IMR-90 (cell line): ENCODE measurements around the gene DRICH1. TPM values are rescaled to one million over a fixed set of nuclear protein-coding genes. Genes with fewer than 3 reads are reported as not detected.
"Not testable (repeated sequence)": the region's sequence is repeated elsewhere in the genome, so short reads cannot be mapped to it uniquely, and the experiment has no call there.

Experiments
- ATAC-seq: fragments of 200-7000 bp; cut with Tn5 transposase; 2 replicates; pipeline ENCODE4 v1.9.1; 2020; ENCODE audit warnings: low read depth, mild to moderate bottlenecking, moderate library complexity
- BruUV-seq: library from RNA; stranded (reverse); fragments of 400-500 nt; replicated peaks from 2 replicates; lab custom pipeline; 2021; lab: Mats Ljungman, UMichigan
- CTCF ChIA-PET: fragments of 300-600 bp; formaldehyde crosslinking; extraction: SDS; loops from one replicate; lab custom pipeline; 2021; ENCODE audit warnings: antibody characterized with exemption; lab: Yijun Ruan, JAX
- POLR2A ChIA-PET: fragments of 300-600 bp; sonication (Branson Sonifier 250); formaldehyde crosslinking; loops from one replicate; lab custom pipeline; 2022; ENCODE audit warnings: antibody characterized with exemption; ENCODE audit not compliant: unreplicated experiment; lab: Charles Lee
- DNase-seq: peaks from one replicate; pipeline ENCODE4 v3.0.0; 2013
- H2AFZ ChIP-seq: replicated peaks from 2 replicates; pipeline ENCODE3; 2013; ENCODE audit warnings: low read length, mild to moderate bottlenecking; ENCODE audit not compliant: poor library complexity
- H2AK5ac ChIP-seq: 2 replicates; pipeline ENCODE4 v1.6.1; 2013; ENCODE audit warnings: low read depth, low read length, inconsistent platforms
- H2AK9ac ChIP-seq: replicated peaks from 2 replicates; pipeline ENCODE3; 2013; ENCODE audit warnings: mild to moderate bottlenecking, low read depth, low read length, moderate library complexity; ENCODE audit not compliant: poor library complexity
- H2BK120ac ChIP-seq: 2 replicates; pipeline ENCODE4 v1.6.1; 2013; ENCODE audit warnings: low read depth, low read length, inconsistent platforms
- H2BK15ac ChIP-seq: 3 replicates; pipeline ENCODE4 v1.6.1; 2013; ENCODE audit warnings: low read depth, low read length, inconsistent platforms
- H2BK20ac ChIP-seq: 2 replicates; pipeline ENCODE4 v1.6.1; 2013; ENCODE audit warnings: low read depth, mild to moderate bottlenecking, inconsistent platforms, low read length, moderate library complexity
- H2BK5ac ChIP-seq: 2 replicates; pipeline ENCODE4 v1.6.1; 2013; ENCODE audit warnings: mild to moderate bottlenecking, low read depth, low read length, inconsistent platforms; ENCODE audit not compliant: poor library complexity, severe bottlenecking
- H3K14ac ChIP-seq: replicated peaks from 2 replicates; pipeline ENCODE4 v1.6.1; 2013; ENCODE audit warnings: low read depth, low read length, inconsistent platforms
- H3K18ac ChIP-seq: 2 replicates; pipeline ENCODE4 v1.6.1; 2013; ENCODE audit warnings: low read depth, low read length, control low read depth
- H3K23ac ChIP-seq: 2 replicates; pipeline ENCODE4 v1.6.1; 2013; ENCODE audit warnings: low read depth, low read length, inconsistent platforms
- H3K27ac ChIP-seq: 2 replicates; pipeline ENCODE4 v1.5.1; 2013; ENCODE audit warnings: mild to moderate bottlenecking, control low read depth, low read length; ENCODE audit not compliant: insufficient read depth
- H3K27me3 ChIP-seq: 2 replicates; pipeline ENCODE4 v1.6.1; 2013; ENCODE audit warnings: low read length; ENCODE audit not compliant: control insufficient read depth, insufficient read depth
- H3K36me3 ChIP-seq: 2 replicates; pipeline ENCODE4 v1.6.1; 2013; ENCODE audit warnings: low read length, mixed read lengths; ENCODE audit not compliant: control insufficient read depth, insufficient read depth
- H3K4ac ChIP-seq: 2 replicates; pipeline ENCODE4 v1.6.1; 2013; ENCODE audit warnings: low read depth, low read length, inconsistent platforms
- H3K4me1 ChIP-seq: 2 replicates; pipeline ENCODE4 v1.6.1; 2013; ENCODE audit warnings: low read length, mixed read lengths; ENCODE audit not compliant: control insufficient read depth, insufficient read depth
- H3K4me2 ChIP-seq: 2 replicates; pipeline ENCODE4 v1.6.1; 2013; ENCODE audit warnings: low read depth, mild to moderate bottlenecking, control low read depth, low read length, moderate library complexity
- H3K4me3 ChIP-seq: 2 replicates; pipeline ENCODE4 v1.5.1; 2013; ENCODE audit warnings: low read depth, mild to moderate bottlenecking, control low read depth, low read length, moderate library complexity; ENCODE audit not compliant: insufficient read depth
- H3K56ac ChIP-seq: 2 replicates; pipeline ENCODE4 v1.6.1; 2013; ENCODE audit warnings: low read length, inconsistent platforms; ENCODE audit not compliant: insufficient read depth; ENCODE audit errors: extremely low read depth
- H3K79me1 ChIP-seq, 2 experiments: 2 replicates each; pipeline ENCODE4 v1.6.1; 2013; ENCODE audit warnings: low read length in 2 of 2, inconsistent platforms in 1 of 2, low read depth in 1 of 2
- H3K9ac ChIP-seq: 2 replicates; pipeline ENCODE4 v1.6.1; 2013; ENCODE audit warnings: low read depth, low read length, control low read depth
- H3K9me1 ChIP-seq: 2 replicates; pipeline ENCODE4 v1.6.1; 2013; ENCODE audit warnings: low read length, inconsistent platforms; ENCODE audit not compliant: insufficient read depth
- H3K9me3 ChIP-seq: 2 replicates; pipeline ENCODE4 v1.6.1; 2013; ENCODE audit warnings: low read length; ENCODE audit not compliant: control insufficient read depth, insufficient read depth
- H4K20me1 ChIP-seq: 2 replicates; pipeline ENCODE4 v1.6.1; 2013; ENCODE audit warnings: low read length, inconsistent platforms; ENCODE audit not compliant: insufficient read depth
- H4K5ac ChIP-seq: 2 replicates; pipeline ENCODE4 v1.6.1; 2013; ENCODE audit warnings: mild to moderate bottlenecking, low read depth, low read length, control low read depth
- H4K8ac ChIP-seq, 2 experiments: 2 replicates each; pipeline ENCODE4 v1.6.1; 2013; ENCODE audit warnings: low read depth in 2 of 2, low read length in 2 of 2, control low read depth in 1 of 2, inconsistent platforms in 1 of 2
- H4K91ac ChIP-seq: 2 replicates; pipeline ENCODE4 v1.6.1; 2013; ENCODE audit warnings: low read depth, low read length, inconsistent platforms; ENCODE audit not compliant: insufficient read depth
- RAD21 ChIP-seq: IDR thresholded peaks from 2 replicates; pipeline ENCODE4 v1.6.1; 2012; ENCODE audit warnings: low read length, improper control_type of control experiment
- WGBS, 2 experiments: methylation state at CpG; one replicate each; pipeline versions ENCODE4 v1.1.5 to v1.1.7; 2013; ENCODE audit warnings: missing lambda C conversion rate in 2 of 2; ENCODE audit not compliant: insufficient read length in 1 of 2; ENCODE audit errors: extremely low coverage in 2 of 2; 5-methylcytosine and 5-hydroxymethylcytosine counted together
- dilution Hi-C: fragments of 300-500 bp; cut with HindIII; formaldehyde crosslinking; loops from one replicate; pipeline ENCODE4 v1.14.3; 2018; ENCODE audit warnings: low sequenced_read_pairs; ENCODE audit not compliant: unreplicated experiment
- in situ Hi-C: fragments of 300-500 bp; cut with MboI; formaldehyde crosslinking; loops from 3 replicates; pipeline ENCODE4 v1.14.3; 2019; ENCODE audit warnings: low sequenced_read_pairs, inconsistent platforms, mixed read lengths
- intact Hi-C: fragments of 100-400 bp; cut with micrococcal nuclease; formaldehyde crosslinking; loops from 2 replicates; pipeline ENCODE4 v1.10.0; 2022
- polyA plus RNA-seq, 3 experiments: library from polyadenylated mRNA; depleted of rRNA; stranded (reverse); fragments of >200 nt; gene quantifications; 2 replicates each; pipeline ENCODE4 v1.2.3, GENCODE V29; 2012; ENCODE audit warnings: low replicate concordance in 1 of 3
- total RNA-seq: library from RNA; depleted of rRNA; stranded (reverse); fragments of >200 nt; gene quantifications from 2 replicates; pipeline ENCODE4 v1.2.3, GENCODE V29; 2012
- TF ChIP-seq, protein P1 (sequence below): conservative IDR thresholded peaks from 2 replicates; pipeline ENCODE4 v1.5.1; 2012; ENCODE audit warnings: mild to moderate bottlenecking, low read depth, low read length, improper control_type of control experiment

DRICH1 gene
- total and polyA plus RNA-seq, 2 of the 4 experiments (the other 2 are of a cell fraction) = 0.14 TPM; not detected in 1

DNA sequence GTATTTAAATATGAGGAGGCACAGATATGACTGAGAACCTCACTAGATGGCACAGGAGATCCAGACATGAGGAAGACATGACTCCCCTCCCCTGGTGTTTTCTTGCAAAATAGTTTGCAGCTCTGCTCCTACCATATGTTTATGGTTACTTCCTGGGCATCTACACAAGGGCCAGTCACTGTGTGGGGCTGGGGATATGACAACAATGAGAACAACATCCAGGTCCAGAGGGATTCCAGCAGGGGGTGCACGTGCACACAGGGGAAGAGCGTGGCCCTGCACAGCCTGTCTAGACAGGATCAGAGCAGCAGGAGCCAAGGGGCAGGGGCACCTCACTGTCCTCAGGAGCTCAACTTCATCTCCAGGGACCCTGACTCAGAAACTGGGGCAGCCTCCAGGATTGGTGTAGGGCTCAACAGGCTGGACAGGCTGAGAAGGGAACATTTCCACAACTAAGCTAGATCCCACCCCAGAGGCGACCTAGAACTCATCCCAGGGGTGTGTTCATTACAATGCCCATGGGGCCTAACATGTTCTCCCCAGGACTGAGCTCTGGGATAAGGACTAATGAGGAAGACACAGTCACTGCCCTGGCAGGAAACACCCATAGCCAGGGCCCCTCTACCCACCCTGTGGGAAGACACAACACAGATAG is 4.6 kb downstream of the DRICH1 start:
- H4K20me1 ChIP-seq, H2BK120ac ChIP-seq, H3K18ac ChIP-seq, H2BK5ac ChIP-seq, dilution Hi-C loops, POLR2A ChIA-PET, H3K4me1 ChIP-seq, H2AFZ ChIP-seq, H3K4me2 ChIP-seq, H3K27ac ChIP-seq, H2BK20ac ChIP-seq, H3K9me1 ChIP-seq, H4K8ac ChIP-seq, H3K9ac ChIP-seq, H3K14ac ChIP-seq, H2AK9ac ChIP-seq, H3K23ac ChIP-seq, H2BK15ac ChIP-seq, H3K27me3 ChIP-seq, H4K5ac ChIP-seq, H2AK5ac ChIP-seq, H3K4me3 ChIP-seq, BruUV-seq, H3K79me1 ChIP-seq, H3K56ac ChIP-seq, H3K9me3 ChIP-seq, H4K91ac ChIP-seq, H3K4ac ChIP-seq, H3K36me3 ChIP-seq: not testable (repeated sequence)
- peak; percentile 76 for ATAC-seq
- peak; percentile 11 for DNase-seq
- in situ Hi-C loops = loop anchor here (10.0 kb wide), 1 partner anchor 227 kb away; the partner anchor contains the start of gene SLC2A11
- CTCF ChIA-PET = interaction anchor here (0.6 kb wide), 1 partner anchor 292 kb away, joined by 3 read pairs; no protein-coding TSS in a partner anchor
- intact Hi-C loops = loop anchor here (5.0 kb wide), 1 partner anchor 220 kb away; no protein-coding TSS in a partner anchor
- WGBS, 2 experiments = 56% methylated on average over 2 of the region's 3 CpGs; no CpG with 5 or more reads in 1 of the 2 experiments
- TF ChIP-seq RAD21 = peak; percentile 23
- TF ChIP-seq, protein P1, sequence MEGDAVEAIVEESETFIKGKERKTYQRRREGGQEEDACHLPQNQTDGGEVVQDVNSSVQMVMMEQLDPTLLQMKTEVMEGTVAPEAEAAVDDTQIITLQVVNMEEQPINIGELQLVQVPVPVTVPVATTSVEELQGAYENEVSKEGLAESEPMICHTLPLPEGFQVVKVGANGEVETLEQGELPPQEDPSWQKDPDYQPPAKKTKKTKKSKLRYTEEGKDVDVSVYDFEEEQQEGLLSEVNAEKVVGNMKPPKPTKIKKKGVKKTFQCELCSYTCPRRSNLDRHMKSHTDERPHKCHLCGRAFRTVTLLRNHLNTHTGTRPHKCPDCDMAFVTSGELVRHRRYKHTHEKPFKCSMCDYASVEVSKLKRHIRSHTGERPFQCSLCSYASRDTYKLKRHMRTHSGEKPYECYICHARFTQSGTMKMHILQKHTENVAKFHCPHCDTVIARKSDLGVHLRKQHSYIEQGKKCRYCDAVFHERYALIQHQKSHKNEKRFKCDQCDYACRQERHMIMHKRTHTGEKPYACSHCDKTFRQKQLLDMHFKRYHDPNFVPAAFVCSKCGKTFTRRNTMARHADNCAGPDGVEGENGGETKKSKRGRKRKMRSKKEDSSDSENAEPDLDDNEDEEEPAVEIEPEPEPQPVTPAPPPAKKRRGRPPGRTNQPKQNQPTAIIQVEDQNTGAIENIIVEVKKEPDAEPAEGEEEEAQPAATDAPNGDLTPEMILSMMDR = peak; percentile 30; the same call in 1 of the 2 replicates
